LHCN-M2 (cell line): ENCODE results near the gene TGFBR3. TPM values are rescaled to one million over a fixed set of nuclear protein-coding genes. Genes with fewer than 3 reads are reported as not detected.
"Not testable (repeated sequence)": the region's sequence is repeated elsewhere in the genome, so short reads cannot be mapped to it uniquely, and the experiment has no call there.

Experiments
- DNase-seq: peaks from one replicate; pipeline ENCODE4 v3.0.0-alpha.2; 2012; ENCODE audit warnings: low read depth
- total RNA-seq: library from RNA; depleted of rRNA; stranded (reverse); fragments of >200 nt; gene quantifications from 2 replicates; pipeline ENCODE4 v1.2.3, GENCODE V29; 2014

The TGFBR3 gene
- total RNA-seq, 1 experiment from 2014 or later: 2.6 TPM

- peak; percentile 76 for DNase-seq
Measured at GRCh38 chr1:91851130-91852010, 34.6 kb downstream of the TGFBR3 start.

- DNase-seq: no peak
Measured at GRCh38 chr1:91850708-91851107, 35.2 kb downstream of the TGFBR3 start.

GRCh38 chr1:91847851-91848250 is 38.1 kb downstream of the TGFBR3 start:
- no peak for DNase-seq

GRCh38 chr1:91846639-91847013 is 39.3 kb downstream of the TGFBR3 start:
- no peak for DNase-seq

GRCh38 chr1:91846007-91846638 is 39.8 kb downstream of the TGFBR3 start:
- DNase-seq: peak; percentile 73

GRCh38 chr1:91844862-91845528 is 41.0 kb downstream of the TGFBR3 start:
- peak; percentile 95 for DNase-seq

GRCh38 chr1:91843843-91844242 is 42.1 kb downstream of the TGFBR3 start:
- DNase-seq: no peak

GRCh38 chr1:91842563-91842962 is 43.4 kb downstream of the TGFBR3 start:
- no peak for DNase-seq

- DNase-seq: no peak
Measured at GRCh38 chr1:91842056-91842455, 43.9 kb downstream of the TGFBR3 start.

- DNase-seq: not testable (repeated sequence)
Measured at GRCh38 chr1:91840276-91840675, 45.7 kb downstream of the TGFBR3 start.

- DNase-seq: no peak
Measured at GRCh38 chr1:91836331-91837040, 49.5 kb downstream of the TGFBR3 start.

GRCh38 chr1:91835087-91835521 is 50.8 kb downstream of the TGFBR3 start:
- no peak for DNase-seq

GRCh38 chr1:91834549-91834948 is 51.4 kb downstream of the TGFBR3 start:
- not testable (repeated sequence) for DNase-seq

- no peak for DNase-seq
Measured at GRCh38 chr1:91833946-91834345, 52.0 kb downstream of the TGFBR3 start.

- no peak for DNase-seq
Measured at GRCh38 chr1:91831132-91831930, 54.6 kb downstream of the TGFBR3 start.

GRCh38 chr1:91830242-91831131 is 55.5 kb downstream of the TGFBR3 start:
- DNase-seq: peak; percentile 95

- DNase-seq: no peak
Measured at GRCh38 chr1:91829293-91830153, 56.4 kb downstream of the TGFBR3 start.

GRCh38 chr1:91828583-91829281 is 57.2 kb downstream of the TGFBR3 start:
- DNase-seq: no peak
